Liver (tissue), 9 donors: Measurements from ENCODE around the gene NDRG2. TPM values are rescaled to one million over a fixed set of nuclear protein-coding genes. Genes with fewer than 3 reads are reported as not detected.

Experiments
- DNase-seq: peaks from one replicate; pipeline ENCODE4 v3.0.0-alpha.2; 2017; ENCODE audit warnings: low spot score
- H3K27ac ChIP-seq, 2 donors: one replicate each; pipeline ENCODE4 v1.7.0; 2013; ENCODE audit warnings: inconsistent platforms in 2 of 2, low read length in 2 of 2, control low read depth in 1 of 2, low read depth in 1 of 2, mild to moderate bottlenecking in 1 of 2
- H3K27me3 ChIP-seq, 4 donors: one replicate each; pipeline versions ENCODE4 v1.6.1 to v1.7.0; 2013; ENCODE audit warnings: low read length in 3 of 4, inconsistent platforms in 1 of 4, mild to moderate bottlenecking in 1 of 4, moderate library complexity in 1 of 4; ENCODE audit not compliant: control insufficient read depth in 4 of 4, insufficient read depth in 4 of 4
- H3K36me3 ChIP-seq, 4 donors: one replicate each; pipeline versions ENCODE4 v1.6.1 to v1.7.0; 2013; ENCODE audit warnings: low read length in 3 of 4, mild to moderate bottlenecking in 3 of 4, low read depth in 1 of 4, moderate library complexity in 1 of 4; ENCODE audit not compliant: control insufficient read depth in 4 of 4, insufficient read depth in 3 of 4
- H3K4me1 ChIP-seq, 4 donors: one replicate each; pipeline versions ENCODE4 v1.6.1 to v1.7.0; 2013; ENCODE audit warnings: low read length in 3 of 4, mild to moderate bottlenecking in 3 of 4, moderate library complexity in 1 of 4; ENCODE audit not compliant: control insufficient read depth in 4 of 4, insufficient read depth in 4 of 4
- H3K4me3 ChIP-seq, 3 donors: one replicate each; pipeline versions ENCODE4 v1.6.1 to v1.7.0; 2013; ENCODE audit warnings: low read length in 3 of 3, control low read depth in 1 of 3, low read depth in 1 of 3, mild to moderate bottlenecking in 1 of 3
- H3K9ac ChIP-seq, 2 donors: one replicate each; pipeline ENCODE4 v1.7.0; 2013; ENCODE audit warnings: low read length in 2 of 2, mild to moderate bottlenecking in 2 of 2, moderate library complexity in 2 of 2, control low read depth in 1 of 2, low read depth in 1 of 2
- H3K9me3 ChIP-seq, 4 donors: one replicate each; pipeline versions ENCODE4 v1.6.1 to v1.7.0; 2013; ENCODE audit warnings: low read length in 3 of 4; ENCODE audit not compliant: control insufficient read depth in 4 of 4
- ATF3 ChIP-seq: IDR thresholded peaks from 2 replicates; pipeline ENCODE4 v1.6.1; 2016; ENCODE audit warnings: antibody characterized with exemption
- FOXA2 ChIP-seq: IDR thresholded peaks from 2 replicates; pipeline ENCODE4 v1.6.1; 2016; ENCODE audit warnings: antibody characterized with exemption
- GABPA ChIP-seq, 2 donors: IDR thresholded peaks in 1 of 2; conservative IDR thresholded peaks in 1 of 2; 2 replicates each; pipeline ENCODE4 v1.6.1; 2016; ENCODE audit warnings: antibody characterized with exemption in 2 of 2, mild to moderate bottlenecking in 1 of 2, moderate library complexity in 1 of 2
- HNF4G ChIP-seq: IDR thresholded peaks from 2 replicates; pipeline ENCODE4 v1.6.1; 2016; ENCODE audit warnings: antibody characterized with exemption
- NR2F2 ChIP-seq: IDR thresholded peaks from 2 replicates; pipeline ENCODE4 v1.6.1; 2016; ENCODE audit warnings: antibody characterized with exemption
- RAD21 ChIP-seq, 2 donors: IDR thresholded peaks; 2 replicates each; pipeline ENCODE4 v1.6.1; 2016; ENCODE audit warnings: antibody characterized with exemption in 2 of 2, mild to moderate bottlenecking in 2 of 2
- REST ChIP-seq: IDR thresholded peaks from 2 replicates; pipeline ENCODE4 v1.6.1; 2016; ENCODE audit warnings: antibody characterized with exemption, mild to moderate bottlenecking
- RXRA ChIP-seq, 2 donors: IDR thresholded peaks; 2 replicates each; pipeline ENCODE4 v1.6.1; 2017 to 2018; ENCODE audit warnings: antibody characterized with exemption in 2 of 2, mild to moderate bottlenecking in 1 of 2
- TAF1 ChIP-seq: conservative IDR thresholded peaks from 2 replicates; pipeline ENCODE4 v1.6.1; 2016; ENCODE audit warnings: antibody characterized with exemption, mild to moderate bottlenecking
- YY1 ChIP-seq: IDR thresholded peaks from 2 replicates; pipeline ENCODE4 v1.6.1; 2016; ENCODE audit warnings: antibody characterized with exemption, mild to moderate bottlenecking
- WGBS: extraction: QIAGEN DNeasy Blood & Tissue Kit; methylation state at CpG from one replicate; pipeline ENCODE4 v1.1.7; 2013; 5-methylcytosine and 5-hydroxymethylcytosine counted together
- polyA plus RNA-seq, 2 donors: library from polyadenylated mRNA; stranded (reverse) in 1 of 2; unstranded in 1 of 2; fragments of 200-250 nt in 1 of 2; fragments of >200 nt in 1 of 2; fragmentation: Nextera tagmentation in 1 of 2; extraction: Ambion mirVana in 1 of 2; gene quantifications; one replicate each; pipeline versions ENCODE4 v1.2.1 to v1.2.3, GENCODE V29; 2013 to 2015
- total RNA-seq, 2 donors: library from RNA; depleted of rRNA; stranded (reverse); fragments of >200 nt; gene quantifications; one replicate each; pipeline ENCODE4 v1.2.3, GENCODE V29; 2014
- TF ChIP-seq, protein P1 (sequence below): fragments of 150-350 bp; IDR thresholded peaks from 2 replicates; pipeline ENCODE4 v1.5.1; 2017; ENCODE audit warnings: improper control_type of control experiment, low read depth, low read length; ENCODE audit not compliant: missing input control
- TF ChIP-seq, protein P2 (sequence below): IDR thresholded peaks from 2 replicates; pipeline ENCODE4 v1.6.1; 2016; ENCODE audit warnings: antibody characterized with exemption
- donor health status: healthy.
- donor health status: healthy.
- donor health status: healthy.
- donor health status: healthy.
- donor health status: healthy.

The NDRG2 gene
- total and polyA plus RNA-seq, 4 donors = 72.9 to 191 (median 132) TPM

GRCh38 chr14:20998674-20999366 lies 26.0 kb downstream of the NDRG2 start, which contains the start of gene SLC39A2 (continued):
- TF ChIP-seq, protein P1, sequence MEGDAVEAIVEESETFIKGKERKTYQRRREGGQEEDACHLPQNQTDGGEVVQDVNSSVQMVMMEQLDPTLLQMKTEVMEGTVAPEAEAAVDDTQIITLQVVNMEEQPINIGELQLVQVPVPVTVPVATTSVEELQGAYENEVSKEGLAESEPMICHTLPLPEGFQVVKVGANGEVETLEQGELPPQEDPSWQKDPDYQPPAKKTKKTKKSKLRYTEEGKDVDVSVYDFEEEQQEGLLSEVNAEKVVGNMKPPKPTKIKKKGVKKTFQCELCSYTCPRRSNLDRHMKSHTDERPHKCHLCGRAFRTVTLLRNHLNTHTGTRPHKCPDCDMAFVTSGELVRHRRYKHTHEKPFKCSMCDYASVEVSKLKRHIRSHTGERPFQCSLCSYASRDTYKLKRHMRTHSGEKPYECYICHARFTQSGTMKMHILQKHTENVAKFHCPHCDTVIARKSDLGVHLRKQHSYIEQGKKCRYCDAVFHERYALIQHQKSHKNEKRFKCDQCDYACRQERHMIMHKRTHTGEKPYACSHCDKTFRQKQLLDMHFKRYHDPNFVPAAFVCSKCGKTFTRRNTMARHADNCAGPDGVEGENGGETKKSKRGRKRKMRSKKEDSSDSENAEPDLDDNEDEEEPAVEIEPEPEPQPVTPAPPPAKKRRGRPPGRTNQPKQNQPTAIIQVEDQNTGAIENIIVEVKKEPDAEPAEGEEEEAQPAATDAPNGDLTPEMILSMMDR = no peak

- H3K9me3 ChIP-seq = no peaks in the 10 kb centered on the region
- H3K27ac ChIP-seq = no peak overlapping the region
- no peak overlapping the region for H3K4me3 ChIP-seq
- H3K4me1 ChIP-seq = no peaks in the 10 kb centered on the region
- no peaks in the 10 kb centered on the region for H3K27me3 ChIP-seq
- peaks cover 14 to 43% (median 36%) of the 10 kb centered on the region in 4 donors for H3K36me3 ChIP-seq
- no peak for DNase-seq
- TF ChIP-seq NR2F2 = no peak
- WGBS = 83% methylated on average over 3 of the region's 3 CpGs
- no peak overlapping the region for H3K9ac ChIP-seq
Measured at GRCh38 chr14:20998139-20998538, 26.7 kb downstream of the NDRG2 start.

GRCh38 chr14:20997564-20997963 lies 27.3 kb downstream of the NDRG2 start:
- no peak for DNase-seq
- 75% methylated on average over 6 of the region's 6 CpGs for WGBS
- H3K4me1 ChIP-seq = no peaks in the 10 kb centered on the region
- H3K36me3 ChIP-seq = peaks cover 14 to 49% (median 42%) of the 10 kb centered on the region in 4 donors
- H3K9ac ChIP-seq = no peak overlapping the region
- no peaks in the 10 kb centered on the region for H3K27me3 ChIP-seq
- no peak overlapping the region for H3K4me3 ChIP-seq
- H3K9me3 ChIP-seq = no peaks in the 10 kb centered on the region
- H3K27ac ChIP-seq = no peak overlapping the region
- TF ChIP-seq HNF4G (no peak), TAF1 (no peak), RXRA (IDR thresholded peaks at IDR 0.05) (no peak), YY1 (no peak), FOXA2 (no peak), REST (no peak), GABPA (IDR thresholded peaks at IDR 0.05 in 1 of 2, conservative IDR thresholded peaks at IDR 0.05 in 1 of 2) (no peak), RAD21 (IDR thresholded peaks at IDR 0.05) (no peak), NR2F2 (no peak), ATF3 (no peak)
- TF ChIP-seq, protein P2, sequence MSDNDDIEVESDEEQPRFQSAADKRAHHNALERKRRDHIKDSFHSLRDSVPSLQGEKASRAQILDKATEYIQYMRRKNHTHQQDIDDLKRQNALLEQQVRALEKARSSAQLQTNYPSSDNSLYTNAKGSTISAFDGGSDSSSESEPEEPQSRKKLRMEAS = no peak
